Measurements from ENCODE around the gene ESRRA.
"Not testable (repeated sequence)": the region's sequence is repeated elsewhere in the genome, so short reads cannot be mapped to it uniquely, and the experiment has no call there.

ESRRA gene

DNA sequence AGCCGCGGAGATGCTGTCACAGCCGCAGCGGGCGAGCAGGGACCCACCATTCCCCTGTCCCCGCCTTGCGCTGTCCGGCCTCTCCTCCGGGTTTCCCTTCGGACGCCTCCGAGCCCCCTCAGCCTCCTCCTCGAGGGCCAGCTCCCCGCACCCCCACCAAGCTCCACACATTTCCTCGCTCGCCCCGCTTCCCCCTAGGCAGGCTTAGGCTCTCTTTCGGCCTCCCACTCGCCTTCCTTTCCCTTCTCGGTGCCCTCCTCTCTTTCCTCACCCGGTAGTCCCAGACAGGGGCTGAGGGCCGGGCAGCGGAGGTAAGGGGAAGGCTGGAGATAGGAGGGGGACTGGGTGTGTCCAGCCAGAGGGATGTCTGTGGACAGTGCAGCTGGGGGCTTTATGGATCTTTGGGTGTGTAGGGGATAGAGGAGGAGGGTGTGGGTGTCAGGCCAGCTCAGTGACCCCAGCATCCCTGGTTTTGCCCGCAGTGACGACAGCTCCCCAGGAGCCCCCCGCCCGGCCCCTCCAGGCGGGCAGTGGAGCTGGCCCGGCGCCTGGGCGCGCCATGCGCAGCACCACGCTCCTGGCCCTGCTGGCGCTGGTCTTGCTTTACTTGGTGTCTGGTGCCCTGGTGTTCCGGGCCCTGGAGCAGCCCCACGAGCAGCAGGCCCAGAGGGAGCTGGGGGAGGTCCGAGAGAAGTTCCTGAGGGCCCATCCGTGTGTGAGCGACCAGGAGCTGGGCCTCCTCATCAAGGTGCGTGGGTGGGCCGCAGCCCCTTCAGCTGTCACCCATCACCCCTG lies 12.7 kb upstream of the ESRRA start:
- DNase-seq (ENCODE audit: low read depth) = no peak

DNA sequence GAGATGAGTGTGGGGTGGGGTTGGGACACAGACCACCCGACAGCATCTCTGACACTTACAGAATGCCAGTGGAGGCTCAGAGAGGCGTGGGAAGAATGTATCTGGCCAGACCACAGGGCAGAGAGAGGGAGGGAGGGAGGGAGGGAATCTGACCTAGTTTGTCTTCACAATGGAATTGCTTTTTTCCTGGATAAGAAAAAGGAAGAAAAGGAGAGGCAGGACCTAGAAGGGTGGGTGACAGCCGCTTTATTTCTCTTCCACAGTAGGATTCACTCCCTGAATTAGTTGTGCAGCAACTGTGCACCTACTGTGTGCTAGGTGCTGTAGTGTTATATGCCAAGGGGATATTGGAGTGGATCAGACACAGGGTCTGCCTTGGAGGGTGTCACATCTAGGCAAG lies 10.6 kb upstream of the ESRRA start:
- no peak for DNase-seq (ENCODE audit: low read depth)

DNA sequence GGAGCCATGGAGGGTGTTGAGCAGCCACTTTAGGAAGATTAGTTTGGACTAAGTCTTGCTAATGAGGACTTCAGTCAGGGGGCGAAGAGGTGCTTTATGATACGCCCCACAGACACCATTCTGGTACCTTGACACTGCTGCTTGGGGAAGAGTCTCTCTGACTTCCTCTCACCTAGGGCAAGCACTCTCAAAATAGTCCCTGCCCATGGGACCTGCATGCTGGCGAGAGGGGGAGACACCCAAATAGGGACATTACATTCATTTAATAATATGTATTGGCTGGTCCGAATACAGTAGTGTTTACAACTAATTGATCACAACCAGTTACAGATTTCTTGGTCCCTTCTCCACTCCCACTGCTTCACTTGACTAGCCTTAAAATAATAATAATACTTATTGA lies 9.6 kb upstream of the ESRRA start:
- DNase-seq (ENCODE audit: low read depth) = no peak

- DNase-seq (ENCODE audit: low read depth) = no peak
These were observed 9.1 kb upstream of the ESRRA start for GRCh38 chr11:64296236-64296635.

DNA sequence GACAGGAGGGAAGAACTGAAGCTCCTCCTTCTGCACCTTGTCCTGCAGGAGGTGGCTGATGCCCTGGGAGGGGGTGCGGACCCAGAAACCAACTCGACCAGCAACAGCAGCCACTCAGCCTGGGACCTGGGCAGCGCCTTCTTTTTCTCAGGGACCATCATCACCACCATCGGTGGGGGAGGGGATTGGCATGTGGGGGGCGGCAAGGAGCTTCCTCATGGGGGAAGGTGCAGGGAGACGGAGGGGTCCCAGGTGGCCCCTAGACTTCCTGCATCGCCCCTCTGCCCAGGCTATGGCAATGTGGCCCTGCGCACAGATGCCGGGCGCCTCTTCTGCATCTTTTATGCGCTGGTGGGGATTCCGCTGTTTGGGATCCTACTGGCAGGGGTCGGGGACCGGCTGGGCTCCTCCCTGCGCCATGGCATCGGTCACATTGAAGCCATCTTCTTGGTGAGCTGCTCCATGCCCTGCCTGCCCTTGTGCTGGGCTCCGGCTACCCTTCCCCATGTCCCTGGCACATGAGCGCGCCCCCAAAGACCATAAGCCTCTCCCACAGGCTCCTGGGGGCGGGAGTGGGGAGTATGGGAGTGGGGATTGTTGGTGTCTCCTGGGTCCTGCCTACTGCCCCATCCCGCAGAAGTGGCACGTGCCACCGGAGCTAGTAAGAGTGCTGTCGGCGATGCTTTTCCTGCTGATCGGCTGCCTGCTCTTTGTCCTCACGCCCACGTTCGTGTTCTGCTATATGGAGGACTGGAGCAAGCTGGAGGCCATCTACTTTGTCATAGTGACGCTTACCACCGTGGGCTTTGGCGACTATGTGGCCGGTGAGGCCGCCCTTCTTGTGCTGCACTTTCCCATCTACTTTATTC lies 8.3 kb upstream of the ESRRA start:
- no peak for DNase-seq (ENCODE audit: low read depth)

- DNase-seq (ENCODE audit: low read depth) = no peak
These were observed 7.5 kb upstream of the ESRRA start for GRCh38 chr11:64297699-64298358.

DNA sequence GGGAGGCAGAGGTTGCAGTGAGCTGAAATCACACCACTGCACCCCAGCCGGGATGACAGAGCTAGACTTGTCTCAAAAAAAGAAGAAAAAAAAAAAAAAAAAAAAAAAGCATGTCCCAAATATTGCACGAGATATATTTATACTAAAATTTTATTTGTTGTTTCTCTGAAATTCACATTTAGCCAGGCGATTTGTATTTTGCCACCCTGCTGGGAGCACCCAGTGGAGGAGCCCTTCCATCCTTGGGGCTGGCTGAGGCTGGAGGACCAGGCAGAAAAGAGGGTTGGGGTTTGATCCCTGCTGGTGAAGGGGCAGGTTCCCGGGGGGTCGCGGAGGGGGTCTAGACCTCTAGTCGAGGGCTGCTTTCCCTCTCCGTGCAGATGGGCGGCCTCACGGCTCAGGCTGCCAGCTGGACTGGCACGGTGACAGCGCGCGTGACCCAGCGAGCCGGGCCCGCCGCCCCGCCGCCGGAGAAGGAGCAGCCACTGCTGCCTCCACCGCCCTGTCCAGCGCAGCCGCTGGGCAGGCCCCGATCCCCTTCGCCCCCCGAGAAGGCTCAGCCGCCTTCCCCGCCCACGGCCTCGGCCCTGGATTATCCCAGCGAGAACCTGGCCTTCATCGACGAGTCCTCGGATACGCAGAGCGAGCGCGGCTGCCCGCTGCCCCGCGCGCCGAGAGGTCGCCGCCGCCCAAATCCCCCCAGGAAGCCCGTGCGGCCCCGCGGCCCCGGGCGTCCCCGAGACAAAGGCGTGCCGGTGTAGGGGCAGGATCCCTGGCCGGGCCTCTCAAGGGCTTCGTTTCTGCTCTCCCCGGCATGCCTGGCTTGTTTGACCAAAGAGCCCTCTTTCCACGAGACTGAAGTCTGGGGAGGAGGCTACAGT lies 6.1 kb upstream of the ESRRA start:
- no peak for DNase-seq (ENCODE audit: low read depth)

GRCh38 chr11:64299847-64300648 lies 5.3 kb upstream of the ESRRA start, which contains the start of gene CATSPERZ:
TSS of gene CATSPERZ (plus strand) at chr11:64300358. CDS start at chr11:64300411, 53 bp downstream.
- no peak for DNase-seq (ENCODE audit: low read depth)

GRCh38 chr11:64303109-64304031 lies 2.0 kb upstream of the ESRRA start:
- no peak for DNase-seq (ENCODE audit: low read depth)

- no peak for DNase-seq (ENCODE audit: low read depth)
These were observed 1.4 kb upstream of the ESRRA start for GRCh38 chr11:64304032-64304315.

- DNase-seq (ENCODE audit: low read depth) = peak; percentile 84
These were observed 830 bp upstream of the ESRRA start for GRCh38 chr11:64304316-64305072.

DNA sequence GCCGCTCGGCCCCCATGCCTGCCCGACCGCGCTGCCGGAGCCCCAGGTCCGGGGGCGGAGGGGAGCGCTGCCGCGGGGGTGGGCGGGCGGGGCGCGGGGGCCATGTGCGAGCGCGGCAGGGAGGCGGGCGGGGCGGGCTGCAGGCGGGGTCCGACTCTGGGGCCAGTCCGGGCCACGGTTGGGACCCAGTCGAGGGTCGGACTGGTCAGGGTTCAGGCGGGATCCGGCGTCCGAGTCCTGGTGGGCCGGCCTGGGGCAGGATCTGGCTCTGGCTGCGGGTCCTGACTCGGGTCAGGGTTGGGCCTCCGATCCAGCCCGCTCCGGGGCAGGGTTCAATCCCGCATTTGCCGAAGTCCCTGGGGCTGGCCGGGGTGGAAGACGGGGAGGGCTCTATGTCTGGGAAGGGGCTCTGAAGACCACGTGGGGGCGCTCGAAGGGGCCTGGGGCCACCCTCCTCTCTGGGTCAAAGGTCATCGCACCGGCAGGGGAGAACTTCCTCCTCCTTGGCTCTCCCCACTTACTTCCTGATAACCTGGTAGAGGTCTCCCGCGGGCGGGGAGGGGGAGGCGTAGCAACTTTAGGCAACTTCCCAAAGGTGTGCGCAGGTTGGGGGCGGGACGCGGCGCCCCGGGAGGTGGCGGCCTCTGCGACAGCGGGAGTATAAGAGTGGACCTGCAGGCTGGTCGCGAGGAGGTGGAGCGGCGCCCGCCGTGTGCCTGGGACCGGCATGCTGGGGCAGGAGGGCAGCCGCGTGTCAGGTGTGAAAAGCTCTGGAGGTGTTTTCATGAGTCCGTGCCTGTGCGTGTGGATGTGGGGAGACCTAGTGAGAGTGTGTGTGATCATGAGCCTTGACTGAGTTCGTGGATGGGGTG lies 603 bp downstream of the ESRRA start:
- peak; percentile 27 for DNase-seq (ENCODE audit: low read depth)

- no peak for DNase-seq (ENCODE audit: low read depth)
These were observed 1.2 kb downstream of the ESRRA start for GRCh38 chr11:64306563-64306875.

DNA sequence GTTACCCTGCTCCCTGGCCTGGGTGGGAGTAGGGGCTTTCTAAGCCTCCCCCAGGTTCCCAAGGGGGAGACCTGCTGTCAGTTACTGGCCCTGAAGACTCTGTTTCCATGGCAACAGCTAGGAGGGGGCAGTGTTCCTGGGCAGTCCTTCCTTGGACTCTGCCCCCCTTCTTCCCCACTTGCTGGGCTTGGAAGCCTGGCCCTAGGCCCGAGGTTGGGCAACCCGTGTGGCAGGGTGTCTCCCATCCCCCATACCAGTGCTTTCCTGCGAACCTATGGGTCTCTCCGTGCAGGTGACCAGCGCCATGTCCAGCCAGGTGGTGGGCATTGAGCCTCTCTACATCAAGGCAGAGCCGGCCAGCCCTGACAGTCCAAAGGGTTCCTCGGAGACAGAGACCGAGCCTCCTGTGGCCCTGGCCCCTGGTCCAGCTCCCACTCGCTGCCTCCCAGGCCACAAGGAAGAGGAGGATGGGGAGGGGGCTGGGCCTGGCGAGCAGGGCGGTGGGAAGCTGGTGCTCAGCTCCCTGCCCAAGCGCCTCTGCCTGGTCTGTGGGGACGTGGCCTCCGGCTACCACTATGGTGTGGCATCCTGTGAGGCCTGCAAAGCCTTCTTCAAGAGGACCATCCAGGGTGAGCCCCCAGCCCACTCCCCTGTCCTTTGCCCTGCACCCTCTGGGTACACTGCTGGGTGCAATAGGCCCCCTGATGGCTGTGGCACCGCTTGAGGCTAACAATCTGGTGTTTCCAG lies 1.7 kb downstream of the ESRRA start:
- DNase-seq (ENCODE audit: low read depth) = peak; percentile 16

DNA sequence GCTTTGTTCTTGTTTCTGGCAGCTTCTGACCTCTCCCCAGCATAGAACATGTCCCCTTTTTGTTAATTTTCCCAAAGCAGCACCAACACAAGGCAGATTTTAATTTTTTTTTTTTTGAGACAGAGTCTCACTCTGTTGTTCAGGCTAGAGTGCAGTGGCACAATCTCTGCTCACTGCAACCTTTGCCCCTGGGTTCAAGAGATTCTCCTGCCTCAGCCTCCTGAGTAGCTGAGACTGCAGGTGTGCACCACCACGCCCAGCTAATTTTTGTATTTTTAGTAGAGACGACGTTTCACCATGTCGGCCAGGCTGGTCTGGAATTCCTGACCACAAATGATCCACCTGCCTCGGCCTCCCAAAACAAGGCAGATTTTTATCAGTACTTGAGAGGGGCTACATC lies 2.5 kb downstream of the ESRRA start:
- not testable (repeated sequence) for DNase-seq (ENCODE audit: low read depth)

DNA sequence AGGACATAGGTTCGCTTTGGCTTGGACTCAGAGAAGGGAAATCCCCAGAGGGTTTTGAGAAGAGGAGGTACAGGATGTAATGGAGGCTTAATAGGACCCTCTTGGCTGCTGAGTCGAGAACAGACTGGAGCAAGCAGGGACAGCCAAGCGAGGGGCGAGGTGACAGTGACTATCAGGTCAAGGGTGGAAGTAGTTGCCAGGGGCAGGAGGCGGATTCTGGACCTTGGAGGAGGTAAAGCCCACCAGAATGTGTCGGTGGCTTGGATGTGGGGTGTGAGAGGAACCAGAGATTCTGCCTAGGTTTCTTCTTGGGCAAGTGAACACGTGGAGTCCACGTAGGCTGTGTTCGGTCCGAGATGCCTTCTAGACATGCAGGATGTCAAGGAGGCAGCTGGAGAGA lies 7.6 kb downstream of the ESRRA start:
- DNase-seq (ENCODE audit: low read depth) = no peak

GRCh38 chr11:64313491-64314145 lies 8.3 kb downstream of the ESRRA start:
- no peak for DNase-seq (ENCODE audit: low read depth)
